GM21737 (cell line): ENCODE data around the gene CAB39L.

Experiments
- ATAC-seq: cut with Tn5 transposase; IDR thresholded peaks from one replicate; pipeline ENCODE4 v1.9.1; 2021; ENCODE audit warnings: mild to moderate bottlenecking, moderate library complexity; ENCODE audit not compliant: unreplicated experiment

CAB39L gene

DNA sequence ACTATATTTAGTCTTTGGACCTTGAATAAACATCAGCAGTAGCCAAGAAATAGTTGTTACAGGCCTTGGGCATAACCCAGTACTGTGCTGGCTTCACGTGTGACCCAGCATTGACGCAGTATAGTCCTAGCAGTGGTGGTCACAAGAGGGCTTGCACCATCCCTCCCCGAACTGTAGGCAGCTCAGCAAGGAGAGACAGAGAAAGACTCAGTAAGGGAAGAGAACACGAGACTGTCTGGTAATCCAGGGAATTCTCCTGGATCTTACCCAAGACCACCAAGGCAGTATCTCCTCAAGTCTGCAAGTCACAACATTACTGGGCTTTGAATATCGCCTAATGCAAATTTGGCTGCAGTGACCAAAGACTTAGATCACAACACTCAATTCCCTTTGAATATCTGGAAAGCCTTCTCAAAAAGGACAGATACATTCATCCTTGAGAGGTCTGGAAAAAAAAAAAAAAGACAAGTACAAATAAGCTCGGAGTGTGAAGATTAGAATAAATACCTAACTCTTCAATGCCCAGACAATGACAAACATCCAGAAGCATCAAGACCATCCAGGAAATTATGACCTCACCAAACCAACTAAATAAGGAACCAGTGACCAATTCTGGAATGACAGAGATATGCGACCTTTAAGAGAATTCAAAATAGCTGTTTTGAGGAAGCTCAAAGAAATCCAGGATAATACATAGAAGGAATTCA lies 39.7 kb downstream of the CAB39L start:
- no peak for ATAC-seq

- ATAC-seq = peak; percentile 59
These were observed 42.9 kb downstream of the CAB39L start for GRCh38 chr13:49400755-49401659.

DNA sequence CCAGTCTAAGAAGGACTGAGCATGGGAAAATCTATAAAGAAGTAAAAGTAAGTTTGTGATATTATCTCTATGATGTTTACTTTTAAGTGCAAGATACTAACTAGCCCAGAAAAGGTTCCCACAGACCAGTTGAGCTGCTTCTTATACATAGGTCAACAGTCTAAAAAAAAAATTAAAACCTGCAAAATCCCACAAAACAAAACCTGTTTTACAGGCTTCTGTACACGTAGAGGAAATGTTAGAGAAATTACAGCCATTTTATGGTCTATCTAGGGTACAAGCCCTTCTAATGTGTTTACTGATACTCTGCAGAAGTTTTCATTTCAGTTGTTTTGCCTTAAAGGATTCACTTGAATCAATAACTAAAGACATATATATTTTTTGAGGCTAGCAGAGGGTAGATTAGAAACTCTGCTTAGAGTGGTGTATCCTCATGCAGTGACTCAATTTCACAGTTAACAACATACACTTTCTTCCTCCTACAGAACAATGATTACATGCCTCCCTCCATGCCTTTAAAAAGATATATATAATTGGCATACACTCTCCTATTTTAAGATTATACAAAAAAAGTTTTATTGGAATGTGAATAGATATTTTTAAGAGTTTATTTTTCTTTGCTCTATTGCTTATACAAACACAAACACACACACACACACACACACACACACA lies 43.9 kb downstream of the CAB39L start:
- no peak for ATAC-seq

GRCh38 chr13:49395878-49396380 lies 47.9 kb downstream of the CAB39L start:
- ATAC-seq = no peak

GRCh38 chr13:49395451-49395865 lies 48.4 kb downstream of the CAB39L start:
- no peak for ATAC-seq

DNA sequence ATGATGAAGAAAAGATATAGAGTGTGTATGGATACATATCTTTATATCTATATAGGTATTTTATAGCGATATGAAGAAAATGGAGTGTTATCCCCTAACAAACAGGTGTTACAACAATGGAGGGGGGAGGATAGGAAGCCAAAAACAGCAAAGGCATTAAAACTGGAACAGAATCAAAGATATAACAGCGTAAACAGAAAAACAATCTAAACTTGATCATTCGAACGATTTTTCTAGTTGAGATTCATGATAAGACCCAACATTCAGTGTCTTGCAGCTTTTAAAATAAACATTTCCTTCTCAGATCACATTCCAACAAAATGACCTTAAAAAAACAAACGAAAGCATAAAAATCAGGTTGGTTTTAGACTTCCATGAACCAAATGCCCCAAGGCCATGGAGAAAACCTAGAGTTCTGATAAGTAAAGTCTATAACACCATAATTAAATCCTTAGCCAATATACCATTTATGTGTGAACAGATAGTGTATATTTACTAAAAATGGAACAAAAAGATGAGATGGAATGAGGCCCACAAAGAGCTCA lies 55.7 kb downstream of the CAB39L start:
- no peak for ATAC-seq

DNA sequence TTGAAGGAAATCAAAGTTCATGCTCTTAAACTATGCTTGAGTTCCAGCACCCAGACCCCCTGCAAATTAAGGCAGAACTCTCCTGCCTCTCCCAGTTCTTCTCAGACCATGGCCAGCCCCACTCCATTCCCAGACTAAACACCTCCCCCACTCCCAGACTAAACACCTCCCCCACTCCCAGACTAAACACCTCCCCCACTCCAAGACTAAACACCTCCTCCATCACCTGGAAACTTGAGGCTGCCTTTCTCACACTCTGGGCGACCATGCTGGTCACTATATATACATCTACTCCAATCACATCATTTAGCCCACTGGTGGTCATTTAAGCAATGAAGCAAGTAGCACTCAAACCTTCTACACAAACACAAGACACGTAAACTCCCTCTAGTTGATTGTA lies 57.2 kb downstream of the CAB39L start:
- no peak for ATAC-seq

GRCh38 chr13:49376121-49376520 lies 67.7 kb downstream of the CAB39L start:
- ATAC-seq = no peak

GRCh38 chr13:49374585-49375290 lies 69.1 kb downstream of the CAB39L start:
- ATAC-seq = no peak

DNA sequence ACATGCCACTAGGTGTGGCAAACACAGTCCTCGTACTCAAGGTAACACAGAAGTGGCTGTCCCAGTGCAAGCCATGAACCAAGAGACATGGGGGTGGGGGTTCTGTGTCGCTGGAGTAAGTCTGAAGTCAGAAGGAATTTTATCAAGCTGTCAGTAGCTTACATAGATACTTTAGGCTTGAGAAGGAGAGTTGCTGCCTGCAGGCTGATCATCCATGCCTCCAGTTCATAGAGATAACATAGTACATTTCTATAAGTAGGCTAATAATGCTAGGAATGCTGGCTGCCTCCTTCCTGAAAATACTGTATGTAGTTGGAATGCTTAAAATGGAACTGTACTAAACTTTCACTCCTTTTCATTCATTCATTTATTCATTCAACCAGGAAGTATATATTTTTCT lies 70.1 kb downstream of the CAB39L start:
- ATAC-seq = no peak

DNA sequence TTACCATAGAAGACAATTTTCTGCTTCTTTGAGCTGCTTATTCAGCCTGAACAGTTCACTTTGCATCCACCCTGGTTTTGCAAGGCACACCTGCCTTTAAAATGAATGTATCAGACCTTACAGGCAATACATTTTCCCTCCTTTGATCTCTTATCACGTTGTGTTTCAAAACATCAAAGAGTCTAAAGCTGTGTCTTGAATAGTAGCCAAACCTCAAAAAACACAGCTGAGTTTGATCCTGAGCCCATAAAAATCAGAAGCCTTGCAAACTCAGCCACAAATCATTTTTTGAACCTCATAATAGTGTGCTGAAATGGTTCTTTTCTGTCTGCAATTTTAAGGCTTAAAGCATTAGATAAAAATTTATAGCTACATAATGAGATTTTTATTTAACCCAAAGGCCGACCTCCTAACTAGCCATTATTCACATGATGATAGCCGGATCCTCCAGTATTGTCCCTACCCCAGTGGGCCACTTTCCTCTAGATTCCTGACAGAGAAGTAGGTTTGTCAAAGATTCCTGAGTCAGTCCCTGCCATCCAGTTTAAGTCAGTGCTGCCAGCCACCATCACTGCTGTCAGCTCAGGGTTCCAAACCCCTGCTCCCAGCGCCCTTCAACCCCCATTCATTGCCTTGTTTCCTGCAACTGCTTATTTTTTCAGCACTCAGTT lies 71.8 kb downstream of the CAB39L start:
- ATAC-seq = no peak

- no peak for ATAC-seq
These were observed 73.5 kb downstream of the CAB39L start for GRCh38 chr13:49370371-49370770.

DNA sequence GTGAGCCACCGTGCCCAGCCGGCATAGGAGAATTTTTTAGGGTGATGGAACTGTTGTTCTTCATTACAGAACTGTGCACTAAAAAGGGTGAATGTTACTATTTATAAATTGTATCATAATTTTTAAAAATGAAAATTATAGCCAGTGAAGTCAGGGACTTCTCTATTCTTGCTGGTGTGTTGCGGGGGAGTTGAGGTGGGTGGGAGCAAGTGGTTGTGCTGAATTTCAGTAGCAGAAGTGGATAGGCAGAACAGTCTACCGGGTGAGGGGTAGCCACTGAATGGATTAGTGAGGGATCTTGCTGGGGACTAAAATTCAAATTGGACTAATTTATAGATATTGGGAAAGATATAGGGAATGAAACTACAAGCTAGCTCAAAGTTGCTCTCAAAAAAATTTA lies 74.0 kb downstream of the CAB39L start:
- ATAC-seq = no peak

DNA sequence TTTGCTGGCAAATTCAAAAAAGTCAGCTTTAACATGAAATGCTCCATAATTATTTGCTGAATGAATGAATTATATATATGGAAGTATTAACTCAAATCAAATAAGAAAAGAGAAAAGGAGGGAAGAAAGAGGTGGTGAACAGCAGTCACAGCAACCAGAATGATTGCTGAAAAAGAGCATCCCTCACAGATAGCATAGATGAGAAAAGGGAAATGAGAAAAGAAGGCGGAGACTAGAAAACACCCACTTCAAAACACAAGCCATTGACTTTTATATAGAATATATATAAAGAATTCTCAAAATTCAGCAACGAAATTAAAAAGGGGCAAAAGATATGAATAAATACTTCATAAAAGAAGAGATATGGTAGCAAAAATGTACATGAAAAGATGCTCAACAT lies 75.2 kb downstream of the CAB39L start:
- no peak for ATAC-seq

- no peak for ATAC-seq
These were observed 76.0 kb downstream of the CAB39L start for GRCh38 chr13:49367640-49368422.

GRCh38 chr13:49366841-49367240 lies 77.0 kb downstream of the CAB39L start:
- ATAC-seq = no peak

GRCh38 chr13:49357694-49358093 lies 86.2 kb downstream of the CAB39L start:
- no peak for ATAC-seq

DNA sequence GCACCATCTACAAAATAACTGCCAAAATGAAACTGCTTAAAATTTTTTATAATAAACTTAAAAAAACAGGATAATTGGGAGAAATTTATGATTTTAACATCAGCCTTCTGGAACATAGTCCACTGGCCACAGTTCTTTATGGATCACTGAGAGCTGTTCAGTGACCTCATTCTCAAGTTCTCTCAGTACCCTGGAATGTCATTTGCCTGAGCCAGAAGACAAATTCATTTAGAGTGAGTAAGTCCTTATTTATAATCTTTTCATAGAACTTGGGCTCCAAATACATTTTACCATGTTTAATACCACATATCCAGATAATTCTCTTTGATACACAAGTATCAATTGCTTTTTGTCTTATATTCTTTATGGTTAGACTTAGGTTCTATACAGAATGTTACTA lies 87.6 kb downstream of the CAB39L start:
- ATAC-seq = no peak

DNA sequence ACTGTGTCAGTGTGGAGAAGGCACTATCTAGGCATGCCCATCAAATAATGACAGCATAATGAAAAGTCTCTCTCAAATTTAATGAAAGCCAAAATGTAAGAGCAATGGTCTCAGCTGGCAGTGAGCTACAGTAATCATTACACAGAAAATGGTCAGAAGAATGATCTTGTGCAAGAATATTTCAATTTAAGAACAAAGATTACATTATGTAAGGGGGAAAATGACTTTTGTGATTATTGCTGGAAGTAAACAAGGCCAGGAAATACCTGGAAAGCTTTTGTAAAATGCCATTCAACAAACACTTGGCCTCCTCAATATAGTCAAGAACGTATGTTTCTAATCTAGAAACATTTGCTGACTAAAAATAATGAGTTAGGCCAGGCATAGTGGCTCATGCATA lies 89.1 kb downstream of the CAB39L start:
- ATAC-seq = no peak
